Caco-2 (cell line): Measurements from ENCODE around the gene WDFY2. TPM values are rescaled to one million over a fixed set of nuclear protein-coding genes. Genes with fewer than 3 reads are reported as not detected.

Experiments used
- BruUV-seq: library from RNA; stranded (reverse); fragments of 400-500 nt; replicated peaks from 2 replicates; lab custom pipeline; 2021; lab: Mats Ljungman, UMichigan
- CTCF ChIA-PET: fragments of 300-600 bp; sonication (Branson Sonifier 250); formaldehyde crosslinking; loops from one replicate; lab custom pipeline; 2022; ENCODE audit warnings: antibody characterized with exemption; lab: Charles Lee
- POLR2A ChIA-PET: fragments of 300-600 bp; sonication (Branson Sonifier 250); formaldehyde crosslinking; loops from one replicate; lab custom pipeline; 2022; ENCODE audit warnings: antibody characterized with exemption; lab: Charles Lee
- DNase-seq, 2 experiments: peaks; one replicate each; pipeline versions ENCODE4 v3.0.0 to v3.0.0-alpha.2; 2020 to 2022
- H3K27me3 ChIP-seq: replicated peaks from 2 replicates; pipeline ENCODE4 v1.6.0; 2011; ENCODE audit warnings: low read length; ENCODE audit not compliant: control insufficient read depth, insufficient read depth
- H3K36me3 ChIP-seq: 2 replicates; pipeline ENCODE4 v1.5.1; 2011; ENCODE audit warnings: low read length; ENCODE audit not compliant: control insufficient read depth, insufficient read depth
- H3K4me1 ChIP-seq: fragments of 250-450 bp; sonication (Bioruptor Pico); 2 replicates; pipeline ENCODE4 v1.5.1; 2020; ENCODE audit warnings: mild to moderate bottlenecking
- H3K4me3 ChIP-seq: 2 replicates; pipeline ENCODE4 v1.5.1; 2011; ENCODE audit warnings: low read depth, mild to moderate bottlenecking, control low read depth, low read length
- H3K9me3 ChIP-seq: fragments of 250-450 bp; sonication (Bioruptor Pico); 2 replicates; pipeline ENCODE4 v1.5.1; 2020; ENCODE audit warnings: mild to moderate bottlenecking, moderate library complexity
- H3K27ac Mint-ChIP-seq: one replicate; pipeline ENCODE4 v1.8.0; 2022; ENCODE audit warnings: mixed read lengths; ENCODE audit not compliant: unreplicated experiment
- H3K27me3 Mint-ChIP-seq: one replicate; pipeline ENCODE4 v1.8.0; 2022; ENCODE audit warnings: mixed read lengths; ENCODE audit not compliant: insufficient read depth, unreplicated experiment
- H3K36me3 Mint-ChIP-seq: one replicate; pipeline ENCODE4 v1.8.0; 2022; ENCODE audit warnings: mild to moderate bottlenecking, mixed read lengths; ENCODE audit not compliant: insufficient read depth, unreplicated experiment
- H3K4me1 Mint-ChIP-seq: one replicate; pipeline ENCODE4 v1.8.0; 2022; ENCODE audit warnings: low read depth, mixed read lengths; ENCODE audit not compliant: unreplicated experiment
- H3K4me3 Mint-ChIP-seq: one replicate; pipeline ENCODE4 v1.8.0; 2022; ENCODE audit warnings: mild to moderate bottlenecking, moderate library complexity, mixed read lengths; ENCODE audit not compliant: unreplicated experiment
- H3K9me3 Mint-ChIP-seq: one replicate; pipeline ENCODE4 v1.8.0; 2022; ENCODE audit warnings: mixed read lengths; ENCODE audit not compliant: unreplicated experiment
- CTCF ChIP-seq, 2 experiments: fragments of 200-600 bp in 1 of 2; IDR thresholded peaks; 1 replicate in 1 of 2; 2 replicates in 1 of 2; pipeline versions ENCODE4 v1.5.1 to v1.8.0; 2011 to 2022; ENCODE audit warnings: antibody characterized with exemption in 1 of 2, control low read depth in 1 of 2, inconsistent platforms in 1 of 2, low read depth in 1 of 2, low read length in 1 of 2, mild to moderate bottlenecking in 1 of 2, moderate library complexity in 1 of 2; ENCODE audit not compliant: insufficient read depth in 1 of 2, severe bottlenecking in 1 of 2, unreplicated experiment in 1 of 2
- intact Hi-C: fragments of 100-400 bp; cut with micrococcal nuclease; formaldehyde crosslinking; loops from one replicate; pipeline ENCODE4 v1.10.0; 2022; ENCODE audit not compliant: unreplicated experiment
- total RNA-seq: library from RNA; stranded (reverse); gene quantifications from 2 replicates; pipeline ENCODE4 v1.2.3, GENCODE V29; 2022

The WDFY2 gene
- total RNA-seq, 1 experiment from 2014 or later, result 9.2 TPM

- no TSS peak for BruUV-seq
- intact Hi-C loops, result loop anchor here (1.0 to 5.0 kb wide), 4 partner anchors 51 to 219 kb away; partner anchors contain the start of genes DHRS12 and INTS6
Observed at GRCh38 chr13:51584731-51585672, 740 bp downstream of the WDFY2 start.

GRCh38 chr13:51585696-51586095 lies 1.4 kb downstream of the WDFY2 start:
- Histone ChIP-seq H3K4me1 (peaks cover 21% of the 10 kb centered on the region), H3K27me3 (no peaks in the 10 kb centered on the region), H3K36me3 (no peaks in the 10 kb centered on the region), H3K9me3 (no peaks in the 10 kb centered on the region), H3K4me3 (no peak overlapping the region; the same call in 1 of the 2 replicates)
- TSS peak; percentile 41 for BruUV-seq
- H3K36me3 Mint-ChIP-seq, result no peaks in the 10 kb centered on the region
- no peaks in the 10 kb centered on the region for H3K9me3 Mint-ChIP-seq
- ChIA-PET CTCF (interaction anchor here (0.5 to 0.9 kb wide), 2 partner anchors 151 to 212 kb away, joined by 3 read pairs; no protein-coding TSS in a partner anchor), POLR2A (interaction anchor here (1.2 to 1.6 kb wide), 2 partner anchors 133 to 142 kb away, joined by 4 to 10 read pairs; no protein-coding TSS in a partner anchor)
- no peaks in the 10 kb centered on the region for H3K27me3 Mint-ChIP-seq
- intact Hi-C loops, result no loop called here
- H3K4me1 Mint-ChIP-seq, result peaks cover 7% of the 10 kb centered on the region
- peak overlapping the region; percentile 75 for H3K4me3 Mint-ChIP-seq
- no peak for TF ChIP-seq CTCF (IDR thresholded peaks at IDR 0.05; ENCODE audit: insufficient read depth in 1 of 2, low read depth in 1 of 2, low read length in 1 of 2, severe bottlenecking in 1 of 2, unreplicated experiment in 1 of 2)
- DNase-seq, result no peak
- H3K27ac Mint-ChIP-seq, result no peak overlapping the region

More at GRCh38 chr13:51584731-51585672, 740 bp downstream of the WDFY2 start:
- Histone ChIP-seq H3K27me3 (no peaks in the 10 kb centered on the region), H3K4me1 (peaks cover 21% of the 10 kb centered on the region), H3K4me3 (peak overlapping the region; percentile 70), H3K36me3 (no peaks in the 10 kb centered on the region), H3K9me3 (no peaks in the 10 kb centered on the region)
- POLR2A ChIA-PET, result interaction anchor here (1.2 to 1.6 kb wide), 2 partner anchors 132 to 141 kb away, joined by 4 to 10 read pairs; no protein-coding TSS in a partner anchor
- peak overlapping the region; percentile 75 for H3K4me3 Mint-ChIP-seq
- no peaks in the 10 kb centered on the region for H3K36me3 Mint-ChIP-seq
- DNase-seq, result peak; percentile 76 to 78
- no peaks in the 10 kb centered on the region for H3K27me3 Mint-ChIP-seq
- peak in 1 of 2 experiments; percentile 10 for TF ChIP-seq CTCF (IDR thresholded peaks at IDR 0.05; ENCODE audit: insufficient read depth in 1 of 2, low read depth in 1 of 2, low read length in 1 of 2, severe bottlenecking in 1 of 2, unreplicated experiment in 1 of 2)
- peaks cover 7% of the 10 kb centered on the region for H3K4me1 Mint-ChIP-seq
- H3K9me3 Mint-ChIP-seq, result no peaks in the 10 kb centered on the region
- H3K27ac Mint-ChIP-seq, result peak overlapping the region; percentile 38
- CTCF ChIA-PET, result interaction anchor here (0.5 to 0.9 kb wide), 3 partner anchors 132 to 213 kb away, joined by 3 read pairs; no protein-coding TSS in a partner anchor

GRCh38 chr13:51587372-51587771 lies 3.1 kb downstream of the WDFY2 start:
- CTCF ChIA-PET, result no interaction called here

More at GRCh38 chr13:51587372-51587771, 3.1 kb downstream of the WDFY2 start:
- BruUV-seq, result no TSS peak
- Histone ChIP-seq H3K9me3 (no peaks in the 10 kb centered on the region), H3K4me1 (peaks cover 26% of the 10 kb centered on the region), H3K27me3 (no peaks in the 10 kb centered on the region), H3K4me3 (no peak overlapping the region), H3K36me3 (no peaks in the 10 kb centered on the region)
- Mint-ChIP-seq H3K4me1 (peaks cover 7% of the 10 kb centered on the region), H3K27ac (no peak overlapping the region), H3K27me3 (no peaks in the 10 kb centered on the region), H3K4me3 (no peak overlapping the region), H3K9me3 (no peaks in the 10 kb centered on the region), H3K36me3 (no peaks in the 10 kb centered on the region)
- no peak for DNase-seq
- intact Hi-C loops, result no loop called here
- TF ChIP-seq CTCF (IDR thresholded peaks at IDR 0.05; ENCODE audit: insufficient read depth in 1 of 2, low read depth in 1 of 2, low read length in 1 of 2, severe bottlenecking in 1 of 2, unreplicated experiment in 1 of 2), result no peak
- POLR2A ChIA-PET, result no interaction called here
